SK-N-MC (cell line): ENCODE results near the gene ZSCAN20.

Experiments used
- DNase-seq: peaks from one replicate; pipeline ENCODE4 v3.0.0-alpha.2; 2011; ENCODE audit warnings: low read depth, low spot score
- H3K27ac ChIP-seq: fragments of 200-600 bp; sonication (generic); 2 replicates; pipeline ENCODE4 v1.5.1; 2016; ENCODE audit warnings: mixed run types
- H3K36me3 ChIP-seq: fragments of 200-600 bp; sonication (generic); 2 replicates; pipeline ENCODE4 v1.6.1; 2017; ENCODE audit warnings: antibody characterized with exemption, low read length, mixed read lengths; ENCODE audit not compliant: insufficient read depth
- H3K4me3 ChIP-seq: fragments of 200-600 bp; sonication (generic); 2 replicates; pipeline ENCODE4 v1.5.1; 2016
- H3K9ac ChIP-seq: fragments of 200-600 bp; sonication (generic); 2 replicates; pipeline ENCODE4 v1.8.0; 2017; ENCODE audit warnings: mixed run types, mixed read lengths; ENCODE audit not compliant: insufficient read length
- H3K9me3 ChIP-seq: fragments of 200-600 bp; sonication (generic); 2 replicates; pipeline ENCODE4 v1.6.1; 2017; ENCODE audit warnings: low read depth, mild to moderate bottlenecking, antibody characterized with exemption, low read length, moderate library complexity, mixed read lengths
- EZH2 ChIP-seq: fragments of 200-600 bp; sonication (generic); IDR thresholded peaks from one replicate; pipeline ENCODE4 v1.6.1; 2017; ENCODE audit warnings: antibody characterized with exemption
- FOXP2 ChIP-seq: optimal IDR thresholded peaks from 2 replicates; pipeline ENCODE3; 2011; ENCODE audit warnings: mild to moderate bottlenecking, moderate library complexity; ENCODE audit not compliant: insufficient read depth; ENCODE audit errors: extremely low read length, control extremely low read depth
- POLR2AphosphoS5 ChIP-seq: IDR thresholded peaks from 2 replicates; pipeline ENCODE4 v1.6.1; 2012; ENCODE audit warnings: mild to moderate bottlenecking, low read depth, low read length, borderline replicate concordance

ZSCAN20 gene

GRCh38 chr1:33468011-33468410, 4.4 kb upstream of the ZSCAN20 start:
- H3K9ac ChIP-seq = no peak overlapping the region
- no peak for DNase-seq
- TF ChIP-seq EZH2 = no peak
- TF ChIP-seq FOXP2 = no peak
- no peak overlapping the region for H3K4me3 ChIP-seq
- H3K9me3 ChIP-seq = no peaks in the 10 kb centered on the region
- H3K36me3 ChIP-seq = no peaks in the 10 kb centered on the region
- H3K27ac ChIP-seq = no peak overlapping the region

GRCh38 chr1:33468531-33468930, 3.9 kb upstream of the ZSCAN20 start:
- TF ChIP-seq FOXP2 (no peak), POLR2AphosphoS5 (no peak), EZH2 (no peak)
- Histone ChIP-seq H3K9ac (no peak overlapping the region), H3K36me3 (no peaks in the 10 kb centered on the region), H3K9me3 (no peaks in the 10 kb centered on the region), H3K27ac (no peak overlapping the region), H3K4me3 (no peak overlapping the region)
- no peak for DNase-seq

GRCh38 chr1:33468967-33469366, 3.5 kb upstream of the ZSCAN20 start:
- no peak for TF ChIP-seq POLR2AphosphoS5
- Histone ChIP-seq H3K36me3 (no peaks in the 10 kb centered on the region), H3K27ac (no peak overlapping the region), H3K9me3 (no peaks in the 10 kb centered on the region), H3K9ac (no peak overlapping the region), H3K4me3 (no peak overlapping the region)
- DNase-seq = no peak

- Histone ChIP-seq H3K9ac (no peak overlapping the region), H3K36me3 (no peaks in the 10 kb centered on the region), H3K4me3 (no peak overlapping the region), H3K27ac (no peak overlapping the region), H3K9me3 (no peaks in the 10 kb centered on the region)
- TF ChIP-seq FOXP2 (no peak), EZH2 (no peak)
- no peak for DNase-seq
Observed at GRCh38 chr1:33469691-33470090, 2.8 kb upstream of the ZSCAN20 start.

GRCh38 chr1:33470495-33471012, 1.9 kb upstream of the ZSCAN20 start:
- Histone ChIP-seq H3K4me3 (peak overlapping the region; percentile 36; the same call in 1 of the 2 replicates), H3K36me3 (no peaks in the 10 kb centered on the region), H3K9me3 (no peaks in the 10 kb centered on the region), H3K27ac (no peak overlapping the region), H3K9ac (no peak overlapping the region)
- TF ChIP-seq POLR2AphosphoS5 = no peak
- no peak for TF ChIP-seq FOXP2
- TF ChIP-seq EZH2 = no peak
- DNase-seq = peak; percentile 22

GRCh38 chr1:33471416-33471815, 1.0 kb upstream of the ZSCAN20 start:
- H3K9me3 ChIP-seq = no peaks in the 10 kb centered on the region
- peak overlapping the region; percentile 74; the same call in 1 of the 2 replicates for H3K27ac ChIP-seq
- DNase-seq = no peak
- peak overlapping the region; percentile 81 for H3K9ac ChIP-seq
- H3K4me3 ChIP-seq = peak overlapping the region; percentile 84; the same call in 1 of the 2 replicates
- no peaks in the 10 kb centered on the region for H3K36me3 ChIP-seq
- TF ChIP-seq POLR2AphosphoS5 (no peak), FOXP2 (no peak), EZH2 (no peak)

GRCh38 chr1:33473900-33474299, 1.5 kb downstream of the ZSCAN20 start:
- TF ChIP-seq EZH2 = no peak
- no peak for TF ChIP-seq FOXP2
- TF ChIP-seq POLR2AphosphoS5 = no peak
- DNase-seq = no peak
- H3K9ac ChIP-seq = no peak overlapping the region
- no peaks in the 10 kb centered on the region for H3K9me3 ChIP-seq
- H3K36me3 ChIP-seq = no peaks in the 10 kb centered on the region
- no peak overlapping the region for H3K27ac ChIP-seq
- H3K4me3 ChIP-seq = no peak overlapping the region

GRCh38 chr1:33477451-33477850, 5.0 kb downstream of the ZSCAN20 start:
- Histone ChIP-seq H3K4me3 (no peak overlapping the region), H3K27ac (no peak overlapping the region), H3K9me3 (no peaks in the 10 kb centered on the region), H3K36me3 (peaks cover 3% of the 10 kb centered on the region; the same call in 1 of the 2 replicates), H3K9ac (no peak overlapping the region)
- no peak for DNase-seq
- TF ChIP-seq FOXP2 = no peak
- TF ChIP-seq EZH2 = no peak
- no peak for TF ChIP-seq POLR2AphosphoS5

GRCh38 chr1:33482412-33482811, 10.0 kb downstream of the ZSCAN20 start:
- Histone ChIP-seq H3K9ac (no peak overlapping the region), H3K36me3 (peaks cover 7% of the 10 kb centered on the region; the same call in 1 of the 2 replicates), H3K9me3 (peaks cover 4% of the 10 kb centered on the region; the same call in 1 of the 2 replicates), H3K4me3 (no peak overlapping the region), H3K27ac (no peak overlapping the region)
- no peak for DNase-seq
- no peak for TF ChIP-seq POLR2AphosphoS5
- no peak for TF ChIP-seq FOXP2
- TF ChIP-seq EZH2 = no peak
